Liver (tissue), 9 donors: ENCODE results near the gene OR8B12. TPM values are rescaled to one million over a fixed set of nuclear protein-coding genes. Genes with fewer than 3 reads are reported as not detected.

ENCODE experiments used
- DNase-seq: peaks from one replicate; pipeline ENCODE4 v3.0.0-alpha.2; 2017; ENCODE audit warnings: low spot score
- H3K27ac ChIP-seq, 2 donors: one replicate each; pipeline ENCODE4 v1.7.0; 2013; ENCODE audit warnings: inconsistent platforms in 2 of 2, low read length in 2 of 2, control low read depth in 1 of 2, low read depth in 1 of 2, mild to moderate bottlenecking in 1 of 2
- H3K27me3 ChIP-seq, 4 donors: one replicate each; pipeline versions ENCODE4 v1.6.1 to v1.7.0; 2013; ENCODE audit warnings: low read length in 3 of 4, inconsistent platforms in 1 of 4, mild to moderate bottlenecking in 1 of 4, moderate library complexity in 1 of 4; ENCODE audit not compliant: control insufficient read depth in 4 of 4, insufficient read depth in 4 of 4
- H3K36me3 ChIP-seq, 4 donors: one replicate each; pipeline versions ENCODE4 v1.6.1 to v1.7.0; 2013; ENCODE audit warnings: low read length in 3 of 4, mild to moderate bottlenecking in 3 of 4, low read depth in 1 of 4, moderate library complexity in 1 of 4; ENCODE audit not compliant: control insufficient read depth in 4 of 4, insufficient read depth in 3 of 4
- H3K4me1 ChIP-seq, 4 donors: one replicate each; pipeline versions ENCODE4 v1.6.1 to v1.7.0; 2013; ENCODE audit warnings: low read length in 3 of 4, mild to moderate bottlenecking in 3 of 4, moderate library complexity in 1 of 4; ENCODE audit not compliant: control insufficient read depth in 4 of 4, insufficient read depth in 4 of 4
- H3K4me3 ChIP-seq, 3 donors: one replicate each; pipeline versions ENCODE4 v1.6.1 to v1.7.0; 2013; ENCODE audit warnings: low read length in 3 of 3, control low read depth in 1 of 3, low read depth in 1 of 3, mild to moderate bottlenecking in 1 of 3
- H3K9ac ChIP-seq, 2 donors: one replicate each; pipeline ENCODE4 v1.7.0; 2013; ENCODE audit warnings: low read length in 2 of 2, mild to moderate bottlenecking in 2 of 2, moderate library complexity in 2 of 2, control low read depth in 1 of 2, low read depth in 1 of 2
- H3K9me3 ChIP-seq, 4 donors: one replicate each; pipeline versions ENCODE4 v1.6.1 to v1.7.0; 2013; ENCODE audit warnings: low read length in 3 of 4; ENCODE audit not compliant: control insufficient read depth in 4 of 4
- ATF3 ChIP-seq: IDR thresholded peaks from 2 replicates; pipeline ENCODE4 v1.6.1; 2016; ENCODE audit warnings: antibody characterized with exemption
- CTCF ChIP-seq: fragments of 150-350 bp; IDR thresholded peaks from 2 replicates; pipeline ENCODE4 v1.5.1; 2017; ENCODE audit warnings: improper control_type of control experiment, low read depth, low read length; ENCODE audit not compliant: missing input control
- EGR1 ChIP-seq, 2 donors: IDR thresholded peaks; 2 replicates each; pipeline ENCODE4 v1.6.1; 2016 to 2018; ENCODE audit warnings: antibody characterized with exemption in 2 of 2, low read depth in 2 of 2
- FOXA1 ChIP-seq: IDR thresholded peaks from 2 replicates; pipeline ENCODE4 v1.6.1; 2016; ENCODE audit warnings: antibody characterized with exemption
- FOXA2 ChIP-seq: IDR thresholded peaks from 2 replicates; pipeline ENCODE4 v1.6.1; 2016; ENCODE audit warnings: antibody characterized with exemption
- GABPA ChIP-seq, 2 donors: IDR thresholded peaks in 1 of 2; conservative IDR thresholded peaks in 1 of 2; 2 replicates each; pipeline ENCODE4 v1.6.1; 2016; ENCODE audit warnings: antibody characterized with exemption in 2 of 2, mild to moderate bottlenecking in 1 of 2, moderate library complexity in 1 of 2
- HNF4A ChIP-seq, 2 donors: conservative IDR thresholded peaks; 2 replicates each; pipeline ENCODE4 v1.6.1; 2016; ENCODE audit warnings: antibody characterized with exemption in 2 of 2, mild to moderate bottlenecking in 2 of 2
- HNF4G ChIP-seq: IDR thresholded peaks from 2 replicates; pipeline ENCODE4 v1.6.1; 2016; ENCODE audit warnings: antibody characterized with exemption
- JUND ChIP-seq, 2 donors: IDR thresholded peaks; 2 replicates each; pipeline ENCODE4 v1.6.1; 2016; ENCODE audit warnings: antibody characterized with exemption in 2 of 2
- NR2F2 ChIP-seq: IDR thresholded peaks from 2 replicates; pipeline ENCODE4 v1.6.1; 2016; ENCODE audit warnings: antibody characterized with exemption
- RAD21 ChIP-seq, 2 donors: IDR thresholded peaks; 2 replicates each; pipeline ENCODE4 v1.6.1; 2016; ENCODE audit warnings: antibody characterized with exemption in 2 of 2, mild to moderate bottlenecking in 2 of 2
- REST ChIP-seq: IDR thresholded peaks from 2 replicates; pipeline ENCODE4 v1.6.1; 2016; ENCODE audit warnings: antibody characterized with exemption, mild to moderate bottlenecking
- RXRA ChIP-seq, 2 donors: IDR thresholded peaks; 2 replicates each; pipeline ENCODE4 v1.6.1; 2017 to 2018; ENCODE audit warnings: antibody characterized with exemption in 2 of 2, mild to moderate bottlenecking in 1 of 2
- SP1 ChIP-seq: IDR thresholded peaks from 2 replicates; pipeline ENCODE4 v1.6.1; 2018; ENCODE audit warnings: antibody characterized with exemption, mild to moderate bottlenecking
- TAF1 ChIP-seq: conservative IDR thresholded peaks from 2 replicates; pipeline ENCODE4 v1.6.1; 2016; ENCODE audit warnings: antibody characterized with exemption, mild to moderate bottlenecking
- YY1 ChIP-seq: IDR thresholded peaks from 2 replicates; pipeline ENCODE4 v1.6.1; 2016; ENCODE audit warnings: antibody characterized with exemption, mild to moderate bottlenecking
- WGBS: extraction: QIAGEN DNeasy Blood & Tissue Kit; methylation state at CpG from one replicate; pipeline ENCODE4 v1.1.7; 2013; 5-methylcytosine and 5-hydroxymethylcytosine counted together
- polyA plus RNA-seq, 2 donors: library from polyadenylated mRNA; stranded (reverse) in 1 of 2; unstranded in 1 of 2; fragments of 200-250 nt in 1 of 2; fragments of >200 nt in 1 of 2; fragmentation: Nextera tagmentation in 1 of 2; extraction: Ambion mirVana in 1 of 2; gene quantifications; one replicate each; pipeline versions ENCODE4 v1.2.1 to v1.2.3, GENCODE V29; 2013 to 2015
- total RNA-seq, 2 donors: library from RNA; depleted of rRNA; stranded (reverse); fragments of >200 nt; gene quantifications; one replicate each; pipeline ENCODE4 v1.2.3, GENCODE V29; 2014
- donor health status: healthy.
- donor health status: healthy.
- donor health status: healthy.
- donor health status: healthy.
- donor health status: healthy.

OR8B12 gene
- total and polyA plus RNA-seq, 4 donors = not detected

GRCh38 chr11:124536520-124536919 is 6.9 kb downstream of the OR8B12 start:
- Histone ChIP-seq H3K9me3 (no peaks in the 10 kb centered on the region), H3K4me1 (peaks cover 0 to 4% (median 0%) of the 10 kb centered on the region in 4 donors), H3K4me3 (no peak overlapping the region), H3K27ac (no peak overlapping the region), H3K27me3 (peaks cover 0 to 2% (median under 1%) of the 10 kb centered on the region in 4 donors), H3K9ac (no peak overlapping the region), H3K36me3 (no peaks in the 10 kb centered on the region)
- 21% methylated on average over 6 of the region's 6 CpGs for WGBS
- TF ChIP-seq RAD21 (IDR thresholded peaks at IDR 0.05) (peak; percentile 10 to 21), GABPA (IDR thresholded peaks at IDR 0.05 in 1 of 2, conservative IDR thresholded peaks at IDR 0.05 in 1 of 2) (no peak)
- DNase-seq = no peak

- H3K9ac ChIP-seq = no peak overlapping the region
- H3K4me1 ChIP-seq = peaks cover 0 to 4% (median 0%) of the 10 kb centered on the region in 4 donors
- peaks cover 0 to 4% (median under 1%) of the 10 kb centered on the region in 4 donors for H3K27me3 ChIP-seq
- H3K36me3 ChIP-seq = no peaks in the 10 kb centered on the region
- no peak for DNase-seq
- WGBS = 66% methylated on average over 8 of the region's 8 CpGs
- no peaks in the 10 kb centered on the region for H3K9me3 ChIP-seq
- TF ChIP-seq RXRA (IDR thresholded peaks at IDR 0.05) (no peak), CTCF (no peak), HNF4A (conservative IDR thresholded peaks at IDR 0.05) (no peak), REST (no peak), SP1 (no peak), YY1 (no peak), HNF4G (no peak), GABPA (IDR thresholded peaks at IDR 0.05 in 1 of 2, conservative IDR thresholded peaks at IDR 0.05 in 1 of 2) (no peak), FOXA1 (no peak), RAD21 (IDR thresholded peaks at IDR 0.05) (no peak), JUND (IDR thresholded peaks at IDR 0.05) (no peak), ATF3 (no peak), NR2F2 (no peak), EGR1 (IDR thresholded peaks at IDR 0.05; ENCODE audit: low read depth in 2 of 2) (no peak), TAF1 (no peak), FOXA2 (no peak)
- H3K4me3 ChIP-seq = no peak overlapping the region
- no peak overlapping the region for H3K27ac ChIP-seq
These were observed 7.8 kb downstream of the OR8B12 start for GRCh38 chr11:124535552-124536232.
